Esophagus muscularis mucosa (tissue), 4 donors: ENCODE results near the gene ME3. TPM values are rescaled to one million over a fixed set of nuclear protein-coding genes. Genes with fewer than 3 reads are reported as not detected.

ENCODE experiments used
- DNase-seq: peaks from one replicate; pipeline ENCODE4 v3.0.0-alpha.2; 2017; ENCODE audit errors: extremely low spot score
- H3K27ac ChIP-seq, 4 donors: fragments of 200-600 bp; sonication (generic); replicated peaks in 1 of 4; 1 replicate in 3 of 4; 2 replicates in 1 of 4; pipeline ENCODE4 v1.5.1; 2016 to 2019; ENCODE audit warnings: mild to moderate bottlenecking in 1 of 4
- H3K27me3 ChIP-seq, 4 donors: fragments of 200-600 bp; sonication (generic); one replicate each; pipeline versions ENCODE4 v1.5.1 to v1.6.0; 2016 to 2019
- H3K36me3 ChIP-seq, 4 donors: fragments of 200-600 bp; sonication (generic); one replicate each; pipeline ENCODE4 v1.5.1; 2016 to 2019
- H3K4me1 ChIP-seq, 4 donors: fragments of 200-600 bp; sonication (generic); one replicate each; pipeline ENCODE4 v1.5.1; 2016 to 2019
- H3K4me3 ChIP-seq, 4 donors: fragments of 200-600 bp; sonication (generic); 1 replicate in 2 of 4; 2 replicates in 2 of 4; pipeline ENCODE4 v1.5.1; 2016 to 2019; ENCODE audit warnings: mild to moderate bottlenecking in 4 of 4, moderate library complexity in 1 of 4
- H3K9me3 ChIP-seq, 4 donors: fragments of 200-600 bp; sonication (generic); 1 replicate in 3 of 4; 2 replicates in 1 of 4; pipeline ENCODE4 v1.5.1; 2016 to 2019
- EP300 ChIP-seq: sonication (generic); formaldehyde crosslinking; IDR thresholded peaks from one replicate; pipeline ENCODE4 v1.6.1; 2017; ENCODE audit warnings: antibody characterized with exemption
- POLR2A ChIP-seq: fragments of 450-650 bp; IDR thresholded peaks from one replicate; pipeline ENCODE4 v1.6.1; 2017; ENCODE audit warnings: antibody characterized with exemption, moderate library complexity, mild to moderate bottlenecking, low read depth
- POLR2AphosphoS5 ChIP-seq, 2 donors: sonication (generic); formaldehyde crosslinking; IDR thresholded peaks; one replicate each; pipeline ENCODE4 v1.6.1; 2017; ENCODE audit warnings: antibody characterized with exemption in 2 of 2
- WGBS: methylation state at CpG from one replicate; pipeline ENCODE4 v1.1.5; 2018; 5-methylcytosine and 5-hydroxymethylcytosine counted together
- intact Hi-C: fragments of 100-400 bp; cut with DNase I; formaldehyde crosslinking; loops from one replicate; pipeline ENCODE4 v1.15.1; 2023
- total RNA-seq, 4 donors: library from RNA; depleted of rRNA; stranded (reverse); fragments of >200 nt; gene quantifications; one replicate each; pipeline versions ENCODE4 v1.1.0 to v1.2.1, GENCODE V29; 2016
- TF ChIP-seq, protein P1 (sequence below), 3 experiments: fragments of 200-600 bp in 2 of 3; fragments of 450-650 bp in 1 of 3; sonication (generic) in 2 of 3; IDR thresholded peaks; one replicate each; pipeline ENCODE4 v1.5.1; 2017 to 2019; ENCODE audit warnings: antibody characterized with exemption in 3 of 3, mild to moderate bottlenecking in 2 of 3, moderate library complexity in 1 of 3

ME3 gene
- total RNA-seq: 10 to 100 TPM; 20.4 to 50.1 (median 26.2) TPM

DNA sequence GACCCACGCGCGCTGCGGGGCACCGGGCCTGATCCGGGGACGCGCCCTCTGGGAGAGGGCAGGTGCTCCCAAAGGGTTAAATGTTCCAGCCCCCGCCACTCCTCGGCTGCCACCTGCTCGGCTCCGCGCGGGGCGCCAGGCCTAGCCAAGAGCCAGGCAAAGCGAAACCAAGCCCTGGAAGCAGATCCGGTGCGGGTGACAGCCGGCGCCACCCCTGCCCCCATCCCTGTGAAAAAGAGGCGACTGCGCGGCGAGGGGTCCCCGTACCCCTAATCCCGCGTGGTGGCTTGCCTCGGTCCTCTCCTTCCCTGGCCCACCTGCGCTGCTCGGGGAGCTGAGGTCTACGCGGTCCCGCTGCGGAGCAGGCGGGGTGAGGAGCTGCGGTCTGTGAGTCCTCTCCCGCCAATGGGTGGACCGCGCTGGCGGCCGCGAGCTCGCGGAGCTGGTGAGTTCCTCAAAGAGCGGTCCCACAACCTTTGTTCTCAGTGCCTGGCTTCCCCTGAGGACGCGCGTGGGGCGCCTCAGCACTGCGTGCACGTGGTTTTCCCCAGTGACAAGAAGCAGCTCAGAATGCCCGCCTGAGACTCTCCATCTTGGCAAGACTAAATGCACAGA is at the start of gene ME3:
Gene ME3, minus strand, starts transcription at position 610 of the 615 bp plus-strand sequence.
- intact Hi-C loops: loop anchor here (5.0 kb wide), 3 partner anchors 50 to 215 kb away; partner anchors contain the start of gene PRSS23
- Histone ChIP-seq H3K9me3 (no peaks in the 10 kb centered on the region), H3K27ac (peak within 1 kb of the TSS; percentile 89 to 98 (median 94)), H3K4me3 (peak within 1 kb of the TSS; percentile 65 to 88 (median 74)), H3K27me3 (no peaks in the 10 kb centered on the region), H3K36me3 (no peaks in the 10 kb centered on the region), H3K4me1 (peaks cover 24 to 68% (median 56%) of the 10 kb centered on the region in 4 donors)
- no peak for DNase-seq
- peak; percentile 47 to 59 for TF ChIP-seq POLR2AphosphoS5 (IDR thresholded peaks at IDR 0.05)
- TF ChIP-seq POLR2A: no peak
- TF ChIP-seq, protein P1, sequence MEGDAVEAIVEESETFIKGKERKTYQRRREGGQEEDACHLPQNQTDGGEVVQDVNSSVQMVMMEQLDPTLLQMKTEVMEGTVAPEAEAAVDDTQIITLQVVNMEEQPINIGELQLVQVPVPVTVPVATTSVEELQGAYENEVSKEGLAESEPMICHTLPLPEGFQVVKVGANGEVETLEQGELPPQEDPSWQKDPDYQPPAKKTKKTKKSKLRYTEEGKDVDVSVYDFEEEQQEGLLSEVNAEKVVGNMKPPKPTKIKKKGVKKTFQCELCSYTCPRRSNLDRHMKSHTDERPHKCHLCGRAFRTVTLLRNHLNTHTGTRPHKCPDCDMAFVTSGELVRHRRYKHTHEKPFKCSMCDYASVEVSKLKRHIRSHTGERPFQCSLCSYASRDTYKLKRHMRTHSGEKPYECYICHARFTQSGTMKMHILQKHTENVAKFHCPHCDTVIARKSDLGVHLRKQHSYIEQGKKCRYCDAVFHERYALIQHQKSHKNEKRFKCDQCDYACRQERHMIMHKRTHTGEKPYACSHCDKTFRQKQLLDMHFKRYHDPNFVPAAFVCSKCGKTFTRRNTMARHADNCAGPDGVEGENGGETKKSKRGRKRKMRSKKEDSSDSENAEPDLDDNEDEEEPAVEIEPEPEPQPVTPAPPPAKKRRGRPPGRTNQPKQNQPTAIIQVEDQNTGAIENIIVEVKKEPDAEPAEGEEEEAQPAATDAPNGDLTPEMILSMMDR (IDR thresholded peaks at IDR 0.05): no peak
- no peak for TF ChIP-seq EP300
- WGBS: no CpG with 5 or more reads among the region's 52 CpGs

DNA sequence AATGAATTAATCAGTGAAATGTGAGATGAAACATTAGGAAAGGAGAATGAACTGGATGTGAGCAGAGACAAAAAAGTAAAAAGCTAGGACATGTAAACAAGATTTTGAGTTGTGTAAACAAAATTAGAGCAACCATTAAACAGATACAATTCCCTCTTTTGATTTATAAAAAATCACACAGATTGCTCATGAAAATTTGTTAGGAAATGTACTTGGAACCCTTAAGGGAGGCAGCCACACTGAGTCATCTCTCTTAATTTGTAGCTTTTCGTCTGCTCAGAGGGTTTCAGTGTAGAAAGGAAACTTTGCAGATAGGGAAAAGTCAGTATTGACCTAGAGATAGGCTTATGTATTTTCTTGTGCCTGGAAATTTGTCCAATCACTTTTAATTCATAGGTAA is 49.6 kb upstream of the ME3 start:
- TF ChIP-seq EP300: no peak
- TF ChIP-seq, protein P1 (IDR thresholded peaks at IDR 0.05): no peak
- no peak for TF ChIP-seq POLR2A
- no peak for TF ChIP-seq POLR2AphosphoS5 (IDR thresholded peaks at IDR 0.05)
- Histone ChIP-seq H3K9me3 (peaks cover 0 to 11% (median 5%) of the 10 kb centered on the region in 4 donors), H3K4me1 (no peaks in the 10 kb centered on the region), H3K36me3 (no peaks in the 10 kb centered on the region), H3K27me3 (no peaks in the 10 kb centered on the region), H3K27ac (no peak overlapping the region), H3K4me3 (no peak overlapping the region)
- intact Hi-C loops: no loop called here
- WGBS: 83% methylated on average over 1 of the region's 1 CpG
- DNase-seq: no peak

DNA sequence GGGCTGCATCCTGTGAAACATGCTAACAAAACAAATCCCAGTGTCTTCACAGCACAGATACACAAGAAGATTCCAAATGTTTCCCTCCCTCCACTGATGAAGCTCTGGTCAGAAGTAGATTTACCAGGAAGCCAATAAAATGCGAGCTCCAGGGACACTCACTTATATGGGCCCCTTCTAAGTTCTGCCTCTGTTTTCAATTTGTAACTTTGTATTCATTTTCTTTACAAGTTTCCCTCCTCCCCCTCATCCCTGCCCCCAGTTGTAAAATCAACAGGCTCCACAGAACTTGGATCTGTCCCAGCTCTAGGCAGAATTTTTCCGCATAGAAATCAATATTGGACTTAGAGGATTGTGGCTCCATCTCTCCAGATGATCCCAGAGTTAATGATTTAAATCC is 48.1 kb upstream of the ME3 start:
- H3K36me3 ChIP-seq: no peaks in the 10 kb centered on the region
- peaks cover 0 to 11% (median 5%) of the 10 kb centered on the region in 4 donors for H3K9me3 ChIP-seq
- no peaks in the 10 kb centered on the region for H3K4me1 ChIP-seq
- intact Hi-C loops: no loop called here
- no peaks in the 10 kb centered on the region for H3K27me3 ChIP-seq
- TF ChIP-seq POLR2AphosphoS5 (IDR thresholded peaks at IDR 0.05) (no peak), POLR2A (no peak), EP300 (no peak)
- TF ChIP-seq, protein P1 (IDR thresholded peaks at IDR 0.05): no peak
- WGBS: 92% methylated on average over 2 of the region's 2 CpGs
- H3K4me3 ChIP-seq: no peak overlapping the region
- no peak for DNase-seq
- H3K27ac ChIP-seq: no peak overlapping the region

DNA sequence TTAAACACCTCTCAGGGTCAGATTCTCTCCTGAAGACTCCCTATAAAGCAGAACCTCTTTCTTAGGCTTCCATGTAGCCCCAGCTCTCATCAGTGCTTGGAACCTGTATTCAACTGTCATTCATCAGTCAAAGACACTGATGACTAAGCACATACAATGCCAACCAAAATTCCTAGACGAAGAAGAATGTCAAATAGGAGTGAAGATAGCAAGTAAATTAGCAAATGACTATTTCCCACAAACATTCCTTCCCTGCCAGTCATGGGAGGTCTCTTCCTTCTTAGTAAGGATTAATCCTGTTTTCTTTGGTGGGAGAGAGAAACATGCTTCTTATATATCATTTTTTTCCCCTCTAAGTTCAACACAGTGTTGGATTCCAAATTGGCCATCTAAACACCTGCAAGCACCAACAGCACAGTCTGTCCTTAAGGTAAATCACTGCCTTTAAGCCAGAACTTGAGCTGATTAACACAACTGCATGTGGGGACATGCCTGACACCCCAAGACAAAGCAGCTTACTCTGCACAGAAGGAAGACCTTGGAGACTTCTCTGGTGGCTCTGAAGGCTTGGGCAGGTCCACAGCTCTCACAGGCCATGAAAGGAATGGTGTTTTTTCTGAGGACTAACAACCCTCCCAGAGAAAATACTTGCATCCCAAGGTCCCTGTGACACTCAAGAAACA is 47.5 kb upstream of the ME3 start:
- no peaks in the 10 kb centered on the region for H3K36me3 ChIP-seq
- TF ChIP-seq EP300 (no peak), POLR2A (no peak), POLR2AphosphoS5 (IDR thresholded peaks at IDR 0.05) (no peak)
- TF ChIP-seq, protein P1 (IDR thresholded peaks at IDR 0.05): no peak
- 26% methylated on average over 1 of the region's 1 CpG for WGBS
- no peaks in the 10 kb centered on the region for H3K27me3 ChIP-seq
- no peak overlapping the region for H3K4me3 ChIP-seq
- intact Hi-C loops: no loop called here
- no peak for DNase-seq
- H3K4me1 ChIP-seq: no peaks in the 10 kb centered on the region
- no peak overlapping the region for H3K27ac ChIP-seq
- H3K9me3 ChIP-seq: peaks cover 0 to 11% (median 5%) of the 10 kb centered on the region in 4 donors
